ENCODE results near the gene POC1B.

The POC1B gene

DNA sequence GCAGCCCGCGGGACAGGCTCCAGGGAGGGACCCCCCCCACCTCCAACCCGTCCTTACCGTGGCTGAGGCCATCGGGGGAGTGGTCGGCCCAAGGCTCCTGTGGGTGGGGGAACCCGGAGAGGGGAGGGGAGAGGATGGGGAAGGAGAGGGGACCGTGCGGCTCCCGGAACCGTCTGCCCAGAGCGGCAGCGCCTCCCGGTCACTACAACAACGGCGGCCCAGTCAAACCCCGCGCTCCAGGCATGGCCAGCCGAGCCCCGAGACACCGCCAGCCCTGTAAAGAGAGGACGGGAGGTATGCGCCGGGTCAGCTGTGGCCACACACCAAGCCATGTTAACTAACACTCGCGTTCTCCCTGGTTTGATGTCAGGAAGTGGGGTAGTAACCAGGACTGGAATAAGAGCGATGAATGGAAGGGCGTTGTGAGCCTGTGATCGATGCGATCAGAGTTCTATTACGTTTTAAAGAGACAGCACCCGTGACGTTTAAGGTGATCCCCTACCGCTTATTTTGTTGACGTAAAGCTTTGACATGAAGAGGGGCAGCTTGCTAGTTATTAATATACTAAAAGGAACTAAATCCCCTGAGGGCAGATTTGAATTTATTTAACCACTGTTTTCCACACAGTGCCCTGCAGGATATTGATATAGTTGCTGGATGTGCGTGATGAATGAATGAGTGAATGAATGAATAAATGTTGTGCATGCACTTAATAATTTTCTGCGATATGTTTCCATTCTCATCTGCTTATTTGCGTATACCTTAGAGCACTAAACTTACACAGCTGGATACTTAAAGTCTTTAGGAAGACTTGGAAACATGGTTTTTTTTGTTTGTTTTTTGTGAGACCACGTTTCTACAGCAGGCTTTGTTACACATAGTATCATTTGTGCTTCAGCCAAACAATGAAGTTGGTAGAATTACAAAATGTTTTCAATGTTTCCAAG is at the start of gene POC1B:
TSS of gene POC1B (minus strand) at position 224 of the 947 bp plus-strand sequence. CDS start at position 72, 152 bp downstream.
- H3K36me3 ChIP-seq (ENCODE audit: insufficient read depth, low read length): peaks cover 7% of the 10 kb centered on the region; the same call in 1 of the 2 replicates
- DNase-seq (ENCODE audit: low read depth, low spot score): no peak
- H3K27ac ChIP-seq: peak within 1 kb of the TSS; percentile 53; the same call in 1 of the 2 replicates
- peak within 1 kb of the TSS; percentile 81 for H3K9ac ChIP-seq (ENCODE audit: insufficient read length)
- H3K9me3 ChIP-seq (ENCODE audit: low read depth, low read length): no peaks in the 10 kb centered on the region
- H3K4me3 ChIP-seq: peak within 1 kb of the TSS; percentile 98
- TF ChIP-seq POLR2AphosphoS5 (IDR thresholded peaks at IDR 0.05; ENCODE audit: borderline replicate concordance, low read depth, low read length) (0 out of 2 replicates have a peak, but pooled peaks have one; percentile 32), EZH2 (IDR thresholded peaks at IDR 0.05) (no peak), FOXP2 (optimal IDR thresholded peaks at IDR 0.05; ENCODE audit: control extremely low read depth, extremely low read length, insufficient read depth) (peak; percentile 66)

DNA sequence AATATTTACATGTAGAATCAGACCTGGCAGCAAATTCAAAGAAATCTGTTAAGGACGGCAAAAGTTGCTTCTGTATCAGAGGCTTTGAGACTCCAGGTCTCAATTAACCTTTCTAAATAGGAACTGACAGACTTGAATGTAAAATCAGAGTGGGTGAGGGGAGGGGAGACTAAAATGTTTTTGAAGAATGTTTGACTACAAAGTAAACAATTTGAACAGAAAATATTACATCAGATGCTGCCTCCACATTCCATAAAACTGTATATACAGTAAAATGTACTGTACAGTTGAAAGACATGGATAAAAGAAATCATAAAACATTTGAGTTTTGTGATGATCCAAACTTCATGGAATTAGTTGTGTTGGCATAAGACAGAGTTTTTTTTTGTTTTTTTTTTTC is 49.5 kb upstream of the POC1B start:
- Histone ChIP-seq H3K36me3 (ENCODE audit: insufficient read depth, low read length) (no peaks in the 10 kb centered on the region), H3K4me3 (peak overlapping the region; percentile 65), H3K9me3 (ENCODE audit: low read depth, low read length) (no peaks in the 10 kb centered on the region), H3K27ac (peak overlapping the region; percentile 85), H3K9ac (ENCODE audit: insufficient read length) (peak overlapping the region; percentile 28)
- TF ChIP-seq FOXP2 (optimal IDR thresholded peaks at IDR 0.05; ENCODE audit: control extremely low read depth, extremely low read length, insufficient read depth) (no peak), POLR2AphosphoS5 (IDR thresholded peaks at IDR 0.05; ENCODE audit: borderline replicate concordance, low read depth, low read length) (no peak), EZH2 (IDR thresholded peaks at IDR 0.05) (no peak)
- DNase-seq (ENCODE audit: low read depth, low spot score): no peak

DNA sequence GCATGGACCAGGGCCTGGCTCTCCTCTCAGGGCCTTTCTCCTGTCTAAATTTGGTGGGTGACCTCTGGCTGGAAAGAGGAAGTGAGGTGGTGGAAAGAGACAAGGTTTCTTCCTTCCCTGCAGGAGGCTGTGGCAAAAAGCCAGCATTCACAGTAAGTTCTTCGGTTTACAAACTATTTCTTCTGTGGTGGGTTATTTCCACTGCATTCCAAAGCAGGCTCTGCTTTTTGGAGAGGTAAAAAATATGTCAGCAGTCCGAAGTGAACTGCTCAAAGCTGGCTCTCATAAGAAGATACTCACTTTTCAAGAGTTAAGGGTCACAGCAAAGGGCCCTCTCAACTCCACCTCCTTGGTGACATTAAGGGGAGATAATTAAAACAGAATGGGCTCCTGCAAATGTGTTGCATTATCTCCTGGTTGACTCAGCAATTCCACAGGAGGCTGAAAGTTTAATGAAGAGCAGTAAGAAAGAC is 48.9 kb upstream of the POC1B start:
- Histone ChIP-seq H3K9ac (ENCODE audit: insufficient read length) (peak overlapping the region; percentile 41), H3K36me3 (ENCODE audit: insufficient read depth, low read length) (no peaks in the 10 kb centered on the region), H3K9me3 (ENCODE audit: low read depth, low read length) (no peaks in the 10 kb centered on the region), H3K27ac (peak overlapping the region; percentile 85), H3K4me3 (peak overlapping the region; percentile 65)
- TF ChIP-seq POLR2AphosphoS5 (IDR thresholded peaks at IDR 0.05; ENCODE audit: borderline replicate concordance, low read depth, low read length) (no peak), EZH2 (IDR thresholded peaks at IDR 0.05) (no peak), FOXP2 (optimal IDR thresholded peaks at IDR 0.05; ENCODE audit: control extremely low read depth, extremely low read length, insufficient read depth) (no peak)
- no peak for DNase-seq (ENCODE audit: low read depth, low spot score)

DNA sequence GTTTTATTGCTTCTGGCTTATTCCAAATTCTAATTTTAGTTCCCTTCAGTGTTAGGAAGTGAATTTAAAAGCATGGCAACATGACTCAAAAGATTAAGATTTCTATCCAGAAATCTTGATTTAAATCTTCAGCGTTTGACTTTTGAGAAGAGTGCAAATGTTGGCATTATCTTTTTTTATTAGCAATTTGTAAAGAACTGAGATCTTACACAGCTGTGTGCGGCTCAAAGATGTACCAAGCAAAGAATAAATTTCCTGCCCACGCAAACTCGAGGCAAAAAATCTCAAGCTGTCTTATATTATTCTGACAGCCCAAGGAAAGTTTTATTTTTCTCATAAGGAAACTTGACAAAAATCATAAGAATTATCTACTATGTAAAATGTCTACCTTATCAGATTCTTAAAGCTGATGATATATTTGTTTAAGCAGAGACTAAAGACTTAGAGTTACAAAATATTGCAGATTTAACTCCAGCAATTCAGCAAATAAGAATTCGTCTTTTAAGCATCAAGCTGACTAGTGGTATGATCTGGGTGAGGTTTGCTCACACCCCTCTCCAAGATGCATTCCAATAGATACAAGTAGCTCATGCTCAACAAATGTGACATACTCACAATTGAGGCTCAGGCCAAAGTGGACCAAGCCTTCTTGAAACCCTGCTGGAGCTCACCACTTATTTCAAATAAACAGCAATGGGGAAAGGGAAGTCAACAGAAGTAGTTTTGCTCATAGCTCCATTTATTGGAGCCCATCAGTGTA is 47.4 kb upstream of the POC1B start:
- Histone ChIP-seq H3K4me3 (peak overlapping the region; percentile 5; the same call in 1 of the 2 replicates), H3K9ac (ENCODE audit: insufficient read length) (no peak overlapping the region), H3K9me3 (ENCODE audit: low read depth, low read length) (no peaks in the 10 kb centered on the region), H3K36me3 (ENCODE audit: insufficient read depth, low read length) (no peaks in the 10 kb centered on the region), H3K27ac (peak overlapping the region; percentile 79)
- DNase-seq (ENCODE audit: low read depth, low spot score): no peak
- no peak for TF ChIP-seq FOXP2 (optimal IDR thresholded peaks at IDR 0.05; ENCODE audit: control extremely low read depth, extremely low read length, insufficient read depth)
- TF ChIP-seq POLR2AphosphoS5 (IDR thresholded peaks at IDR 0.05; ENCODE audit: borderline replicate concordance, low read depth, low read length): no peak
- TF ChIP-seq EZH2 (IDR thresholded peaks at IDR 0.05): no peak

DNA sequence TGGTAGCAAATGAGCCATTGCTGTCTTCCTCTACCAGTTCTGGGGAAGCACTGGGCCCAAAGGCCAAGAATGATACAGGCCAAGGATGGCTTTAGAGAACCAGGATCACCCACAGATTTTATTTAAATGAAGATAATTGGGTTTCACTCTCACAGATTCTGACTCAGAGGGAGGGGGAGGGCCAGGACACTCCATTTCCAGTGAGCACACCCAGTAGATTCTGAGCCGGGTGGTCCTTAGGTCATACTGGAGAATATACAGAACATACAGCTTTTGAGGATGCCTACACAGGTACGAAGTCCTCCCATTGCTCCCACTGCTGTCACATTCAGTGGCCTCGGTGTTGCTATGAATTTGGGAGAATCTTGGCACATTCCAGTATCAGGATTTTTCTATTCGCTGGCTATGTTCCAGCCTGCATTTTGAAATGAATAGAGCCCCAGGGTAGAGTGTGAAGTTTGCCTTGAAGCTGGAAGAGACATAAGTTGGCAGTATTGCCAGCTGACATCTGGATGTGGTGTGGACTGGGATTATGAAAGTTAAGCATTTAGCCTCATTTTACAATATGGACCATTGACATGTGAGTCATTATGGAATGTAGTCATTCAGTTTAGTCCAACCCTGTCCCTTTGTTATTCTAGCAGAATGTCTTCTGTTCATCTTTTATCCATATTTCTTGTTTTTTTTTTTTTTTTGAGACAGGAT is 45.8 kb upstream of the POC1B start:
- H3K9ac ChIP-seq (ENCODE audit: insufficient read length): no peak overlapping the region
- H3K36me3 ChIP-seq (ENCODE audit: insufficient read depth, low read length): no peaks in the 10 kb centered on the region
- no peak overlapping the region for H3K27ac ChIP-seq
- TF ChIP-seq EZH2 (IDR thresholded peaks at IDR 0.05) (no peak), POLR2AphosphoS5 (IDR thresholded peaks at IDR 0.05; ENCODE audit: borderline replicate concordance, low read depth, low read length) (no peak; the same call in 1 of the 2 replicates), FOXP2 (optimal IDR thresholded peaks at IDR 0.05; ENCODE audit: control extremely low read depth, extremely low read length, insufficient read depth) (no peak)
- no peaks in the 10 kb centered on the region for H3K9me3 ChIP-seq (ENCODE audit: low read depth, low read length)
- peak; percentile 55 for DNase-seq (ENCODE audit: low read depth, low spot score)
- H3K4me3 ChIP-seq: no peak overlapping the region

DNA sequence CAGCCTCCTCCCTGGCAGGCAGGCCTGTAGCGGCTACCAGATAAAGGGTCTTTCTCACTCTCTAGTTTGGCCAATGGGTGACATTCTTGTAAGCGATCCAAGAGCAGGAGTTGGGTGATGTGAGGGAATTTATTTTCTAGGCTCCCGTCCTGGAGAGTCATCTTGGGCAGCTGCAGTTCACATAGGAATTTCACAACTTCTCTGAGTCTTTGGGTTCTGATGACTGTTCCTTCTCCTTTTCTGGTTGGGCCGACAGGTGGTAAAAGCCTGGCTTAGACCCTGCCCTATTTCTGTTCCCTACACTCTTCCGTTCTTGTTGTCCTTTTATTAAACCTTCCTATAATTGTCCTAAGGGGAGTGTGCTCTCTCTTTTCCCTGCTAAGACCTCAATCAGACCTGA is 42.6 kb upstream of the POC1B start:
- TF ChIP-seq EZH2 (IDR thresholded peaks at IDR 0.05): no peak
- TF ChIP-seq POLR2AphosphoS5 (IDR thresholded peaks at IDR 0.05; ENCODE audit: borderline replicate concordance, low read depth, low read length): no peak
- TF ChIP-seq FOXP2 (optimal IDR thresholded peaks at IDR 0.05; ENCODE audit: control extremely low read depth, extremely low read length, insufficient read depth): no peak
- Histone ChIP-seq H3K27ac (no peak overlapping the region), H3K4me3 (no peak overlapping the region), H3K36me3 (ENCODE audit: insufficient read depth, low read length) (no peaks in the 10 kb centered on the region), H3K9ac (ENCODE audit: insufficient read length) (no peak overlapping the region), H3K9me3 (ENCODE audit: low read depth, low read length) (no peaks in the 10 kb centered on the region)
- DNase-seq (ENCODE audit: low read depth, low spot score): no peak

DNA sequence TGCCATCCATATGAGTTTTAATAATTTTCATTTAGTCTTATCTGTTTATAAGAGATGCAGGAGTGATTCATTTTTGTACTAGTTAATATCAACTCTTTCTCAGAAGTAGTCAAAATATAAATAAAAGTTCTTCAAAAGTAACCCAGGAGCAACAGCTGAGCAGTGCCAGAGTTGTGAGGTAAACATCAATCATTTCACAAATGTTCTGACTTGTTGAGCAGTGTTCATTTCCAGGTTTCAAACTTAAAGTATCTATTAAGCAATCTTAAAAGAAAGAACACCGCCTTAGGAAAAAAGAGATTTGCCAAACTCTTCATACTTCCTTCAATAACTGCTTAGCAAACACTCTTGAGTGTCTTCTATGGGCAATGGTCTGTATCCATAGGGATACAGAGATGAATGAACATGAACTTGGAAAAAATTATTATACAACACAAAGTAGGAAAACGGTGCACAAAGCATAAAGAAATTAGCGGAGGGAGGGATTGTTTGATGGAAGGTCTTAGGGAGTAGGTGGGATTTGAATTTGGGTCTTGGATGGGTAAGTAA is 41.9 kb upstream of the POC1B start:
- no peak overlapping the region for H3K4me3 ChIP-seq
- no peaks in the 10 kb centered on the region for H3K36me3 ChIP-seq (ENCODE audit: insufficient read depth, low read length)
- H3K27ac ChIP-seq: no peak overlapping the region
- no peaks in the 10 kb centered on the region for H3K9me3 ChIP-seq (ENCODE audit: low read depth, low read length)
- TF ChIP-seq FOXP2 (optimal IDR thresholded peaks at IDR 0.05; ENCODE audit: control extremely low read depth, extremely low read length, insufficient read depth) (no peak), POLR2AphosphoS5 (IDR thresholded peaks at IDR 0.05; ENCODE audit: borderline replicate concordance, low read depth, low read length) (no peak), EZH2 (IDR thresholded peaks at IDR 0.05) (no peak)
- no peak overlapping the region for H3K9ac ChIP-seq (ENCODE audit: insufficient read length)
- DNase-seq (ENCODE audit: low read depth, low spot score): no peak
